Activated T-helper 2 cell treated with anti-CD3 and anti-CD28 coated beads, Interferon-gamma antibody, Interleukin-2, Interleukin-4, amounts not matched to agents 10 μg/mL and 5 μg/mL and 100 μg/mL, durations not matched to agents 14 hours and 24 hours and 36 hours (primary cell): ENCODE data around the gene SPSB1. TPM values are rescaled to one million over a fixed set of nuclear protein-coding genes. Genes with fewer than 3 reads are reported as not detected.

Experiments used
- DNase-seq: peaks from one replicate; pipeline ENCODE4 v3.0.0; 2021; ENCODE audit warnings: low spot score
- H3K27ac Mint-ChIP-seq: one replicate; pipeline ENCODE4 v1.8.0; 2021; ENCODE audit warnings: mixed read lengths
- H3K27me3 Mint-ChIP-seq: one replicate; pipeline ENCODE4 v1.8.0; 2021; ENCODE audit warnings: low read depth, mixed read lengths
- H3K36me3 Mint-ChIP-seq: one replicate; pipeline ENCODE4 v1.8.0; 2021; ENCODE audit warnings: low read depth, mixed read lengths
- H3K4me1 Mint-ChIP-seq: one replicate; pipeline ENCODE4 v1.8.0; 2021; ENCODE audit warnings: low read depth, mixed read lengths
- H3K4me3 Mint-ChIP-seq: one replicate; pipeline ENCODE4 v1.8.0; 2021; ENCODE audit warnings: low read depth, mild to moderate bottlenecking, moderate library complexity, mixed read lengths
- H3K9me3 Mint-ChIP-seq: one replicate; pipeline ENCODE4 v1.8.0; 2021; ENCODE audit warnings: mixed read lengths
- intact Hi-C: fragments of 100-400 bp; cut with micrococcal nuclease; formaldehyde crosslinking; loops from one replicate; pipeline ENCODE4 v1.15.1; 2023
- total RNA-seq: library from RNA; stranded (reverse); gene quantifications from 2 replicates; pipeline ENCODE4 v1.2.3, GENCODE V29; 2022

SPSB1 gene
- total RNA-seq, 1 donor from 2014 or later, result 7.5 TPM

DNA sequence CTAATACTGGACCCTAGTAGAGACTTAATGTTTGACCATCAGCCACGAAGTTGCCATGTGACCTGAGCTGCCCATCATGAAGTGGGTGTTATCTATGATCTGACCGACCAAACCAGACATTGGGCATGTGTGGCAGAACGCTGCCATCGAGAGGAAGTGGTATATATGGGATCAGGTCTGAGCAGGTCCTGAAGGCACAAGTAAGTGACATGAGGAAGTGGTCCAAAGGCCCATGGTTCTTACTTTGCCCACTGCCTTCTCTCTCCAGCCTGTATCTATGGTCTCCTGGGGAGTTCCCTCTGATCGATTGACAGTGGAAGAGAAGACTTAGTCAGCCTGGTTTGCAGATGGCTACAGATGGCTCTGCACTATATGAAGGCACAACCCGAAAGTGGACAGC is 7.9 kb downstream of the SPSB1 start:
- no peak overlapping the region for H3K4me3 Mint-ChIP-seq
- intact Hi-C loops, result no loop called here
- H3K4me1 Mint-ChIP-seq, result peaks cover 34% of the 10 kb centered on the region
- H3K36me3 Mint-ChIP-seq, result peaks cover 8% of the 10 kb centered on the region
- H3K9me3 Mint-ChIP-seq, result no peaks in the 10 kb centered on the region
- no peak overlapping the region for H3K27ac Mint-ChIP-seq
- no peak for DNase-seq
- H3K27me3 Mint-ChIP-seq, result no peaks in the 10 kb centered on the region

DNA sequence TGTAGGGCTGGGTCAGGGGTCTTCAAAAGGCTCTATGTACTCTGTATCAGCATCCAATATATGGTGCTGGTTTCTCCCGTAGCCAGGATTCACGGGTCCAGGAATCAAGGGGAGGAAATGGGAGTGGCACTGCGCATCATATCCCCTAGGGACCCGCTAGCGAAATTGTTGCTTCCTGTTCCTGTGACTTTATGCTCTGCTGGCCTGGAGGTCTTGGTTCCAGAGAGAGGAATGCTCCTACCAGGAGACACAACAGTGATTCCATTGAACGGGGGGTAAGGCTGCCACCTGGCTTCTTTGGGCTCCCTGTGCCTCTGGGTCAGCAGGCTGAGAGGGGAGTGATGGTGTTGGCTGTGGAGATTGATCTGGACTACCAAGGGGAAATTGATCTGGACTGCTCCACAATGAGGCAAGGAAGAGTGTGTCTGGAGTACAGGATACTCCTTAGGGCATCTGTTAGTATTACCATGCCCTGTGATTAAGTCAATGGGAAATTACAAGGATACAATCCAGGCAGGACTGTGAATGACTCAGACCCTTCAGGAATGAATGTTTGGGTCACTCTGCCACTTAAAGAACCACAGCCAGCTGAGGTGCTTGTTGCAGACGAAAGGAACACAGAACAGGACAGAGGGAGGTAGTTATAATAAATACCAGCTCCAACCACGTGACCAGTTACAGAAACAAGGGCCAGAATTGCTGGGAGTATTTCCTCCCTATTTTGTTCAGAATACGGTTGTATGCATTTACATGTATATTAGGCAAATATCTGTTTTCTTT is 10.2 kb downstream of the SPSB1 start:
- no peak overlapping the region for H3K4me3 Mint-ChIP-seq
- no peak for DNase-seq
- intact Hi-C loops, result no loop called here
- no peak overlapping the region for H3K27ac Mint-ChIP-seq
- H3K4me1 Mint-ChIP-seq, result peaks cover 28% of the 10 kb centered on the region
- no peaks in the 10 kb centered on the region for H3K27me3 Mint-ChIP-seq
- H3K9me3 Mint-ChIP-seq, result no peaks in the 10 kb centered on the region
- H3K36me3 Mint-ChIP-seq, result peaks cover 5% of the 10 kb centered on the region

DNA sequence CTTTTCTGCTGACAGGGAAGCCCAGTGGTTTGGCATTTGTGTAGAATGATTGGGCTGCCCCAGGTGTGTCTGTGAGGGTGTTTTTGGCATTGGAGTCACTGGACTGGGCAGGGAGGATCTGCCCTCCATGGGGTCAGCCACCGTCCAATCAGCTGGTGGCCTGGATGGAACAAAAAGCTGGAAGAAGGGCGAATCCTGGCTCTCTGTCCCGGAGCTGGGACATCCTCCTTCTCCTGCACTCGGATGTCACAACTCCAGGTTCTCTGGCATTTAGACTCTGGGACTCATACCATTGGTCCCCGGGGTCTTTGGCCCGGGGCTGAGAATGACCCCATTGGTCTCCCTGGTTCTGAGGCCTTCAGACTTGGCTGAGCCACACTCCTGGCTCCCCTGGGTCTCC is 11.2 kb downstream of the SPSB1 start:
- intact Hi-C loops, result no loop called here
- no peaks in the 10 kb centered on the region for H3K9me3 Mint-ChIP-seq
- no peak overlapping the region for H3K27ac Mint-ChIP-seq
- no peak overlapping the region for H3K4me3 Mint-ChIP-seq
- peaks cover 30% of the 10 kb centered on the region for H3K4me1 Mint-ChIP-seq
- DNase-seq, result no peak
- H3K36me3 Mint-ChIP-seq, result peaks cover 5% of the 10 kb centered on the region
- H3K27me3 Mint-ChIP-seq, result no peaks in the 10 kb centered on the region

DNA sequence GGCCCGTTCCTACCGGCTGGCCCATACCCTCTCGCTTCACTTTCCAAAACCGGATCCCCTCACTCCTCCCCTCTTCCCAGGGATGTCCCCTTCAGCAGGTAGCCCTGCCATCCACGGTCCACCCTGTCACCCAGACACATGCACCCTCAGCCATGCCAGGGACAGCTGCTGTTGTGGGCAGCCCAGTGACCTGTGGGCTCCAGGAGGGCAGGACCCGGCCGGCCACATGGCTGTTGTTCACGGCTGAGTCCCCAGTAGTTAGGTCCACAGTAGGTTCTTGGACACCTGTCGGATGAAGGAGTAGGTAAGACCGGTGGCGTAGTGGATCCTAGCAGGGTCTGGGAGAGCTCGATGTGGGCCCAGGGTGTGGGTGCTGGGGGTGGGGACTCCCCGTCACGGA is 12.5 kb downstream of the SPSB1 start:
- H3K9me3 Mint-ChIP-seq, result no peaks in the 10 kb centered on the region
- no peak for DNase-seq
- no peak overlapping the region for H3K4me3 Mint-ChIP-seq
- H3K36me3 Mint-ChIP-seq, result peaks cover 5% of the 10 kb centered on the region
- no peak overlapping the region for H3K27ac Mint-ChIP-seq
- peaks cover 26% of the 10 kb centered on the region for H3K4me1 Mint-ChIP-seq
- intact Hi-C loops, result no loop called here
- no peaks in the 10 kb centered on the region for H3K27me3 Mint-ChIP-seq

DNA sequence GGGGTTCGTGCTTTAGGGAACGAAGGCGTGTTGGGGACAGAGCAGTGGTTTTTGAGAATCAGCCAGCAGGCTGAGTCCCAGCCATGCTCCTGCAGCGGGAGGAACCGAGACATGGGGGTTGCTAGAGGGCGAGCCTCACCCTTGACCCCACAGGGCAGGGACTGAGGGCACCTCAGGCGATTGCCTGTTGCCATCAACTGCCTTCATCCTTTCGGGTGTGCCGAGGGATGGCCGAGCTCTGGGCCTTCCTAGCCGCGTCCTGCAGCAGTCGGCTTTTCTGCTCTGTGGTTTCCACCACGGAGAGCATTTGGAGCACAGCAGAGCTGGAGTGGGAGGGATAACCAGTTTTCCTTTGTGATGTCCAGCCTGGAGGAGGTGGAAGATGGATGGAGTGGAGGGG is 13.3 kb downstream of the SPSB1 start:
- H3K9me3 Mint-ChIP-seq, result no peaks in the 10 kb centered on the region
- H3K4me1 Mint-ChIP-seq, result peaks cover 18% of the 10 kb centered on the region
- H3K36me3 Mint-ChIP-seq, result no peaks in the 10 kb centered on the region
- intact Hi-C loops, result no loop called here
- no peak for DNase-seq
- H3K4me3 Mint-ChIP-seq, result no peak overlapping the region
- no peaks in the 10 kb centered on the region for H3K27me3 Mint-ChIP-seq
- no peak overlapping the region for H3K27ac Mint-ChIP-seq

DNA sequence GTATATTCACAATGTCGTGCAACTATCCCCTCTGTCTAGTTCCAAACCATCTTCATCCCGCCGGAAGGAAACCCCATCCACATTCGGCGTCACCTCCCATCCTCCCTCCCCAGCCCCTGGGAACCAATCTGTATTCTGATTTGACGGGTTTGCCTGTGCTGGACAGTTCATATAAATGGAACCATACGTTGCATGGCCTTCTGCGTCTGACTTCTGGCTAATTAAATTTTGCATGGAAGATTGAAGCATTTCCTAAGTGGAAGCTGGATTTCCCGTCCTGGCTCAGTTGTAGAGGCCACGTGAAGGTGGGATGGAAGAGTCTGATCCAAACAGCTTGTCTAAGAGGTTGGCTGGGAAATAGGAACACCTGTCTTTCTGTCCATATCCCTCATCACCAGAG is 14.6 kb downstream of the SPSB1 start:
- no peaks in the 10 kb centered on the region for H3K9me3 Mint-ChIP-seq
- intact Hi-C loops, result no loop called here
- peaks cover 12% of the 10 kb centered on the region for H3K4me1 Mint-ChIP-seq
- no peaks in the 10 kb centered on the region for H3K36me3 Mint-ChIP-seq
- DNase-seq, result no peak
- H3K27ac Mint-ChIP-seq, result no peak overlapping the region
- H3K27me3 Mint-ChIP-seq, result no peaks in the 10 kb centered on the region
- no peak overlapping the region for H3K4me3 Mint-ChIP-seq

DNA sequence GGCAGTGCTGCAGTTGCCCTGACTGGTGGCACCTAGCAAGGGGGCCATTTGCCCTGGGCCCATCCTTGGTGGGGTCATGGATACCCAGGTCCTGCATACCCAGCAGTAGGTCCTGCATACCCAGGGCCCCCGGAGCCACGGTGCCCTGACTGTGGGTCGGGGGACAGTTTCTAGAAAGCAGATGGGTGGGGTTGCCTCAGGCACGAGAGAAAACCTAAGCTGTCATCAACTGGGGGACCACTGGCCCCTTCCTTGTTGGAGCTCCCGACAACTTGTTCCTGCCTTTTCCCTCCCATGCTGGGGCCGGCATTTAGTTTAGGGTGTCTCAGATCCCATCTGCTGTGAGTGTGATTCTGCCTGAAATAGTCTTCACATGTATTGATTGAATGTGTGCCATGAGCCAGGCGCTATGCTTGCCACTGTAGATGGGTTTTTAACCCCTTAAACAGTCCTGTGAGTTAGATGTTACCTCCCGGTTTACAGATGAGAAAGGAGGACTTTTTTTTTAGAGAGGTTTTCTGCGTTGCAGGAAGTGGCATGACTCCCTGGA is 15.6 kb downstream of the SPSB1 start:
- intact Hi-C loops, result no loop called here
- DNase-seq, result no peak
- H3K27me3 Mint-ChIP-seq, result no peaks in the 10 kb centered on the region
- H3K27ac Mint-ChIP-seq, result no peak overlapping the region
- no peaks in the 10 kb centered on the region for H3K36me3 Mint-ChIP-seq
- H3K4me1 Mint-ChIP-seq, result peaks cover 7% of the 10 kb centered on the region
- H3K4me3 Mint-ChIP-seq, result no peak overlapping the region
- no peaks in the 10 kb centered on the region for H3K9me3 Mint-ChIP-seq

DNA sequence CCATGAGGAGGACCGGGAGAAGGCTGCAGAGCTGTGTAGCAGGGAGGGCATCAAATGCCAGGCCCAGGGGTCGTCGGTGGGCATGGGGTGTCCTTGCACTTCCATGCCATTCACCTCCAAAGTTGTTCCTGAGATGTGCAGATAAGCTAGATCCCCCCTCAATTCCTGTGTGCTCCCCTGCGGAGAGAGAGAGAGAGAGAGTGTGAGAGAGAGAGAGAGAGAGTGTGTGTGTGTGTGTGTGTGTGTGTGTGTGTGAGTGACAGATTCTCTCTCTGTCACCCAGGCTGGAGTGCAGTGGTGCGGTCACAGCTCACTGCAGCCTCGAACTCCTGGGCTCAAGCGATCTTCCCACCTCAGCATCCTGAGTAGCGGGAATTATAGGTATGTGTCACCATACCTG is 16.4 kb downstream of the SPSB1 start:
- Mint-ChIP-seq H3K9me3 (no peaks in the 10 kb centered on the region), H3K27ac (no peak overlapping the region), H3K27me3 (no peaks in the 10 kb centered on the region), H3K36me3 (no peaks in the 10 kb centered on the region), H3K4me3 (no peak overlapping the region), H3K4me1 (peaks cover 7% of the 10 kb centered on the region)
- intact Hi-C loops, result no loop called here
- DNase-seq, result no peak

DNA sequence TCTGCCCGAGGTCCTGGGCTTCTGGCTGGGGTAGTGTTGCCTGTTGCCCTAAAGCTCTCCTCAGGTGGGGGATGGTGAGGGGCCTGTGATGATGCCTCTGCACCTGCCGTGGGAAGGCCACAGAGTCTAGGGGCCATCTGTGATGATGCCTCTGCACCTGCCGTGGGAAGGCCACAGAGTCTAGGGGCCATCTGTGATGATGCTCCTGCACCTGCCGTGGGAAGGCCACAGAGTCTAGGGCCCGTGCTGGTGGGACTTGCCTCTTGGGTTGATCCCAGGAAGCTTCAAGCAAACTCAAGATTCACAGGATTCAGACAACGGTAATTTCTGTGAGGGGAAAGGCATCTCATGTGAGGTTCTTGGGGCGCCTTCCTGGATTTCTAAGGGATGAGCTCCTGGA is 17.3 kb downstream of the SPSB1 start:
- Mint-ChIP-seq H3K36me3 (no peaks in the 10 kb centered on the region), H3K4me3 (no peak overlapping the region), H3K27me3 (no peaks in the 10 kb centered on the region), H3K27ac (no peak overlapping the region), H3K4me1 (peaks cover 14% of the 10 kb centered on the region), H3K9me3 (no peaks in the 10 kb centered on the region)
- DNase-seq, result no peak
- intact Hi-C loops, result no loop called here

DNA sequence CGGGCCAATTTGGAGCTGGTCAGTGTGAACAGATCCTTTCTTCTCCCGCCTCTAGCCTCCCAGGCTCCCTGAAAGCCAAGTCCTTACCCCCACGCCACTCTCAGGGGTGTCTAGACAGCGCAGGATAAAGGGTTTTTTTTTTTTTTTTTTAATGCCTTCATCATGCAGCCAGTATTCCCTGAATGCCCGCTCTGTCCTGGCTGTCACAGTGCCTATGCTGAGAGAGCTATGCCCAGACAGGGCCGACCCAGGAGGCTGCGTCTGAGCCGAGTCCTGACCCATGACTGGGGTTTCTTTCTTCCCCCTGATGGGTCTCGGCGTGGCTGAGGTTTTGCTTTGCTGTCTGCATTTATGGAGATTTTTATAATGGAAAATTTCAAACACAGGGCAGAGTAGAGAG is 18.3 kb downstream of the SPSB1 start:
- Mint-ChIP-seq H3K27ac (no peak overlapping the region), H3K9me3 (no peaks in the 10 kb centered on the region), H3K4me3 (no peak overlapping the region), H3K27me3 (no peaks in the 10 kb centered on the region), H3K4me1 (peaks cover 24% of the 10 kb centered on the region), H3K36me3 (no peaks in the 10 kb centered on the region)
- intact Hi-C loops, result no loop called here
- DNase-seq, result no peak

DNA sequence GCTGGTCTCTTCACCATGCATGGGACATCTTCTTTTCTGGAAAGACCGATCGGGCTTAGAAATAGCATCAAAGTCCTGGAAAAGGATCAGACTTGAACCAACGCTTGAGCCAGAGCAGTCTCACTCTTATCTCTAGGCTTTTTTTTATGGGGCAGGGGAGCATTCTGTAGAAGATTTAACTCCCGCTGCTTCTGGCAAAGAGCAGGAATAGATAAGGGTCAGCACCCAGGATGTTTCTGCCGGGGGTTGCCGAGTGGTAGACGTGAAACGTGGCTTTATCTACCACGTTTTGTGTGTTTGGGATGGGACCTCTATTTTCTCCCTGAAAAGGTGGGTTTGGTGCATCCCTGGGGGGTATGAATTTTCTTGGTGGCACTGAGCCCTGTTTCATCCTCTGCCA is 18.8 kb downstream of the SPSB1 start:
- Mint-ChIP-seq H3K27ac (no peak overlapping the region), H3K9me3 (no peaks in the 10 kb centered on the region), H3K36me3 (no peaks in the 10 kb centered on the region), H3K4me1 (peaks cover 26% of the 10 kb centered on the region), H3K27me3 (no peaks in the 10 kb centered on the region), H3K4me3 (no peak overlapping the region)
- no peak for DNase-seq
- intact Hi-C loops, result no loop called here

DNA sequence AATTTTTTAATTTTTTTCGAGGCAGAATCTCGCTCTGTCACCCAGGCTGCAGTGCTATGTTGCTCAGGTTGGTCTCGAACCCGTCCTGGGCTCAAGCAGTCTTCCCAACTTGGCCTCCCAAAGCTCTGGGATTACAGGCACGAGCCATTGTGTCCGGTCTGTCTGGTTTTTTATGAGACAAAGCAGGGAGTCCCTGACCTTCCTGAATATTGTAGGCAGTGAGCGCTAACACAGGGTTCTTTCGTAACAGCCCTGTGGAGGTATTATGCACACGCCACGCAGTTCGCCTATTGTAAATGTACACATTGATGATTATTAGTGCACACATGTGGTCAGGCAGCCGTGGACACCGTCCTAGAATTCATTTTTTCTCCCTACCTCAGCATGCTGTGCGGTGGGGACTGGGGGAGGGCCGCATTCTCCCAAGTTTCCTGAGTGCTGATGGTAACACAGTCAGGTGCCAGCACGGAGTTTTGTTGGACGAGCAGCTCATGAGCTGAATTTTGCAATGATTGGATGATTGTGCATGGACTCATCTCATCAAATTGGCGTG is 19.6 kb downstream of the SPSB1 start:
- H3K9me3 Mint-ChIP-seq, result no peaks in the 10 kb centered on the region
- intact Hi-C loops, result no loop called here
- H3K4me1 Mint-ChIP-seq, result peaks cover 30% of the 10 kb centered on the region
- no peaks in the 10 kb centered on the region for H3K36me3 Mint-ChIP-seq
- H3K4me3 Mint-ChIP-seq, result no peak overlapping the region
- no peak for DNase-seq
- H3K27ac Mint-ChIP-seq, result no peak overlapping the region
- H3K27me3 Mint-ChIP-seq, result no peaks in the 10 kb centered on the region

DNA sequence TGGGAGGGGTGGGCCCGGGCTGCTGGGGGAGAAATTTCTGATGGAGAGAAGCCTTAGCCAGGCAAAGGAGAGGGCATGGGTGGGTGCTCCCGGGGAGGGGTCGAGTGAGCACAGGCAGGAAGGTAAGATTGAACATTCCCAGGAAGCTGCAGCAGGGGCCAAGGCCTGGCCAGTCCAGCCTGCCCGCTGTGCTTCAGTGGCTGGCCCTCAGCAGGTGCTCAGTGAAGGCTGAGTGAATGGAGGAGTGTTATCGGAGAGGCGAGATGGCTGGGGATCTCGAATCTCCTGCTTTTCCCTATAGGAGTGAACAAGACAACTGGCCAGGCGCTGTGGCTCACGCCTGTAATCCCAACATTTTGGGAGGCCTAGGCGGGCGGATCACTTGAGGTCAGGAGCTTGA is 20.9 kb downstream of the SPSB1 start:
- intact Hi-C loops, result no loop called here
- no peak for DNase-seq
- Mint-ChIP-seq H3K9me3 (no peaks in the 10 kb centered on the region), H3K36me3 (peaks cover 3% of the 10 kb centered on the region), H3K4me1 (peaks cover 33% of the 10 kb centered on the region), H3K27me3 (no peaks in the 10 kb centered on the region), H3K27ac (no peak overlapping the region), H3K4me3 (no peak overlapping the region)
